Endothelial cell of umbilical vein (primary cell): ENCODE results near the gene RTCA. TPM values are rescaled to one million over a fixed set of nuclear protein-coding genes. Genes with fewer than 3 reads are reported as not detected.

Experiments
- BruUV-seq: library from RNA; stranded (reverse); fragments of 400-500 nt; replicated peaks from 2 replicates; lab custom pipeline; 2021; lab: Mats Ljungman, UMichigan
- CTCF ChIA-PET: fragments of 300-600, 350-600 bp; sonication (Branson Sonifier 250); formaldehyde crosslinking; loops from one replicate; lab custom pipeline; 2021; ENCODE audit warnings: antibody characterized with exemption, inconsistent platforms; lab: Charles Lee
- POLR2A ChIA-PET: fragments of 300-600, 350-600 bp; sonication (Branson Sonifier 250); formaldehyde crosslinking; loops from one replicate; lab custom pipeline; 2021; ENCODE audit warnings: antibody characterized with exemption, inconsistent platforms; lab: Charles Lee
- DNase-seq: peaks from one replicate; pipeline ENCODE4 v3.0.0-alpha.2; 2011; ENCODE audit warnings: low read depth, low spot score
- FAIRE-seq: peaks from 2 replicates; lab custom pipeline; 2011; peaks lifted over from hg19 to GRCh38; lab: Jason Lieb, UNC
- H2AFZ ChIP-seq: 2 replicates; pipeline ENCODE4 v1.6.0; 2012; ENCODE audit warnings: low read depth, low read length, control low read depth, inconsistent platforms
- H3K27ac ChIP-seq: 2 replicates; pipeline ENCODE4 v1.5.1; 2011; ENCODE audit warnings: low read depth, mild to moderate bottlenecking, control low read depth, low read length, moderate library complexity; ENCODE audit not compliant: insufficient read depth
- H3K27me3 ChIP-seq, 2 experiments: 2 replicates each; pipeline versions ENCODE4 v1.6.0 to v1.6.1; 2011; ENCODE audit warnings: low read length in 2 of 2, mixed read lengths in 1 of 2; ENCODE audit not compliant: control insufficient read depth in 2 of 2, insufficient read depth in 2 of 2
- H3K36me3 ChIP-seq, 2 experiments: 2 replicates in 1 of 2; 3 replicates in 1 of 2; pipeline ENCODE4 v1.5.1; 2011; ENCODE audit warnings: low read length in 2 of 2, mild to moderate bottlenecking in 1 of 2, moderate library complexity in 1 of 2; ENCODE audit not compliant: control insufficient read depth in 2 of 2, insufficient read depth in 2 of 2; ENCODE audit errors: extremely low read depth in 1 of 2
- H3K4me1 ChIP-seq: 3 replicates; pipeline ENCODE4 v1.5.1; 2011; ENCODE audit warnings: mild to moderate bottlenecking, low read length; ENCODE audit not compliant: control insufficient read depth, insufficient read depth; ENCODE audit errors: extremely low read depth
- H3K4me2 ChIP-seq: 2 replicates; pipeline ENCODE4 v1.6.1; 2011; ENCODE audit warnings: low read length, control low read depth, mixed read lengths; ENCODE audit not compliant: insufficient read depth
- H3K4me3 ChIP-seq, 3 experiments: fragments of 200-600 bp in 1 of 3; sonication (generic), shearing (Covaris generic) in 1 of 3; replicated peaks in 1 of 3; 2 replicates each; pipeline ENCODE4 v1.5.1; 2011 to 2016; ENCODE audit warnings: control low read depth in 3 of 3, low read length in 3 of 3, mild to moderate bottlenecking in 2 of 3, inconsistent platforms in 1 of 3, low read depth in 1 of 3, moderate library complexity in 1 of 3; ENCODE audit not compliant: insufficient read depth in 1 of 3
- H3K79me2 ChIP-seq: 2 replicates; pipeline ENCODE4 v1.6.0; 2012; ENCODE audit warnings: low read length, inconsistent platforms; ENCODE audit not compliant: control insufficient read depth, insufficient read depth
- H3K9ac ChIP-seq: replicated peaks from 2 replicates; pipeline ENCODE3; 2011; ENCODE audit warnings: low read length, control low read depth; ENCODE audit not compliant: insufficient read depth; ENCODE audit errors: extremely low read depth
- H3K9me1 ChIP-seq: replicated peaks from 3 replicates; pipeline ENCODE4 v1.6.0; 2011; ENCODE audit warnings: mild to moderate bottlenecking, low read length; ENCODE audit not compliant: control insufficient read depth, insufficient read depth; ENCODE audit errors: extremely low read depth
- H3K9me3 ChIP-seq: replicated peaks from 2 replicates; pipeline ENCODE4 v1.5.1; 2012; ENCODE audit warnings: low read length, inconsistent platforms; ENCODE audit not compliant: control insufficient read depth, insufficient read depth
- H4K20me1 ChIP-seq: replicated peaks from 2 replicates; pipeline ENCODE3; 2011; ENCODE audit warnings: mild to moderate bottlenecking, low read length; ENCODE audit not compliant: control insufficient read depth, insufficient read depth; ENCODE audit errors: extremely low read depth
- EZH2 ChIP-seq: IDR thresholded peaks from 2 replicates; pipeline ENCODE4 v1.6.1; 2012; ENCODE audit warnings: borderline replicate concordance, low read depth, mild to moderate bottlenecking, moderate library complexity, low read length, inconsistent platforms; ENCODE audit not compliant: severe bottlenecking
- FOS ChIP-seq: IDR thresholded peaks from 2 replicates; pipeline ENCODE4 v1.6.1; 2011; ENCODE audit warnings: mild to moderate bottlenecking, low read length, moderate library complexity, borderline replicate concordance; ENCODE audit not compliant: insufficient read depth
- GATA2 ChIP-seq: IDR thresholded peaks from 2 replicates; pipeline ENCODE4 v1.7.0; 2011; ENCODE audit warnings: low read depth, mild to moderate bottlenecking, moderate library complexity, mixed read lengths, low read length; ENCODE audit not compliant: insufficient read length, insufficient read depth
- JUN ChIP-seq: IDR thresholded peaks from 2 replicates; pipeline ENCODE4 v1.6.1; 2011; ENCODE audit warnings: borderline replicate concordance, low read depth; ENCODE audit not compliant: insufficient read length, insufficient read depth
- MYC ChIP-seq: IDR thresholded peaks from one replicate; pipeline ENCODE4 v1.6.1; 2011; ENCODE audit warnings: mild to moderate bottlenecking, low read depth, low read length
- POLR2A ChIP-seq: IDR thresholded peaks from 2 replicates; pipeline ENCODE4 v1.6.1; 2012; ENCODE audit warnings: low read depth, mild to moderate bottlenecking, control low read depth, low read length
- POLR2AphosphoS5 ChIP-seq: IDR thresholded peaks from 2 replicates; pipeline ENCODE4 v1.6.1; 2012; ENCODE audit warnings: low read depth, mild to moderate bottlenecking, control low read depth, low read length, moderate library complexity; ENCODE audit not compliant: insufficient read depth
- dilution Hi-C: fragments of 300-500 bp; cut with MboI; formaldehyde crosslinking; loops from one replicate; pipeline ENCODE4 v1.15.0; 2019; ENCODE audit warnings: low sequenced_read_pairs; ENCODE audit not compliant: extremely low pct_ligation_motif_present
- intact Hi-C: fragments of 100-400 bp; cut with micrococcal nuclease; formaldehyde crosslinking; loops from one replicate; pipeline ENCODE4 v1.10.0; 2022
- polyA plus RNA-seq, 4 experiments: library from polyadenylated mRNA; depleted of rRNA in 3 of 4; stranded (reverse) in 3 of 4; unstranded in 1 of 4; fragments of >200 nt; gene quantifications; 2 replicates each; pipeline versions ENCODE4 v1.2.1 to v1.2.3, GENCODE V29; 2011 to 2012; ENCODE audit warnings: missing spikeins in 1 of 4
- total RNA-seq: library from RNA; stranded (reverse); gene quantifications from 2 replicates; pipeline ENCODE4 v1.2.3, GENCODE V29; 2021
- TF ChIP-seq, protein P1 (sequence below): IDR thresholded peaks from 2 replicates; pipeline ENCODE4 v1.6.1; 2011; ENCODE audit not compliant: insufficient read depth, insufficient read length
- TF ChIP-seq, protein P2 (sequence below), 2 donors: IDR thresholded peaks; 1 replicate in 1 of 2; 2 replicates in 1 of 2; pipeline ENCODE4 v1.5.1; 2011; ENCODE audit warnings: low read length in 2 of 2, mild to moderate bottlenecking in 2 of 2, moderate library complexity in 2 of 2, control low read depth in 1 of 2, inconsistent platforms in 1 of 2, low read depth in 1 of 2; ENCODE audit not compliant: insufficient read depth in 1 of 2; ENCODE audit errors: extremely low read depth in 1 of 2

RTCA gene
- total and polyA plus RNA-seq, 2 donors (not counting 3 experiments of a cell fraction or from before 2014, with no cell fraction given) = 20.3 to 46.6 TPM

DNA sequence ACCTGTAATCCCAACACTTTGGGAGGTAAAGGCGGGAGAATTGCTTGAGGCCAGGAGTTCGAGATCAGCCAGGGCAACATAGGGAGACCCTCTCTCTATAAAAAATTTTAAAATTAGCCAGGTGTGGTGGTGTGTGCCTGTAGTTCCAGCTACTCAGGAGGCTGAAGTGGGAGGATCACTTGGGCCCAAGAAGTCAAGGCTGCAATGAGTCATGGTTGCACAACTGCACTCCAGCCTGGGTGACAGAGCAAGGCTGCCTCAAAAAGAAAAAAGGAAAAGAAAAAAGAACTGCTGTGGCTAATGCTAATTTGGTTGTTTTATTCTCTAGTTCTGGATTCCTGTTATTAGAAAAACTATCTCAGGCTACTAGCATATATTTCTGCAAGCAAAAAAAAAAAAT lies 46.1 kb upstream of the RTCA start:
- Histone ChIP-seq H3K79me2 (no peaks in the 10 kb centered on the region), H2AFZ (no peak overlapping the region), H4K20me1 (no peaks in the 10 kb centered on the region), H3K36me3 (peaks cover 3 to 4% of the 10 kb centered on the region in 2 experiments), H3K27me3 (no peaks in the 10 kb centered on the region), H3K9me3 (no peaks in the 10 kb centered on the region), H3K9me1 (no peaks in the 10 kb centered on the region), H3K27ac (no peak overlapping the region), H3K9ac (no peak overlapping the region), H3K4me2 (no peak overlapping the region), H3K4me1 (no peaks in the 10 kb centered on the region), H3K4me3 (no peak overlapping the region)
- BruUV-seq = no TSS peak
- CTCF ChIA-PET = no interaction called here
- no peak for DNase-seq
- POLR2A ChIA-PET = no interaction called here
- dilution Hi-C loops = no loop called here
- TF ChIP-seq FOS = no peak
- no peak for TF ChIP-seq EZH2
- no peak for TF ChIP-seq GATA2
- TF ChIP-seq MYC = no peak
- TF ChIP-seq JUN = no peak
- TF ChIP-seq, protein P1, sequence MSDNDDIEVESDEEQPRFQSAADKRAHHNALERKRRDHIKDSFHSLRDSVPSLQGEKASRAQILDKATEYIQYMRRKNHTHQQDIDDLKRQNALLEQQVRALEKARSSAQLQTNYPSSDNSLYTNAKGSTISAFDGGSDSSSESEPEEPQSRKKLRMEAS = no peak
- no peak for TF ChIP-seq POLR2A
- no peak for TF ChIP-seq POLR2AphosphoS5
- TF ChIP-seq, protein P2, sequence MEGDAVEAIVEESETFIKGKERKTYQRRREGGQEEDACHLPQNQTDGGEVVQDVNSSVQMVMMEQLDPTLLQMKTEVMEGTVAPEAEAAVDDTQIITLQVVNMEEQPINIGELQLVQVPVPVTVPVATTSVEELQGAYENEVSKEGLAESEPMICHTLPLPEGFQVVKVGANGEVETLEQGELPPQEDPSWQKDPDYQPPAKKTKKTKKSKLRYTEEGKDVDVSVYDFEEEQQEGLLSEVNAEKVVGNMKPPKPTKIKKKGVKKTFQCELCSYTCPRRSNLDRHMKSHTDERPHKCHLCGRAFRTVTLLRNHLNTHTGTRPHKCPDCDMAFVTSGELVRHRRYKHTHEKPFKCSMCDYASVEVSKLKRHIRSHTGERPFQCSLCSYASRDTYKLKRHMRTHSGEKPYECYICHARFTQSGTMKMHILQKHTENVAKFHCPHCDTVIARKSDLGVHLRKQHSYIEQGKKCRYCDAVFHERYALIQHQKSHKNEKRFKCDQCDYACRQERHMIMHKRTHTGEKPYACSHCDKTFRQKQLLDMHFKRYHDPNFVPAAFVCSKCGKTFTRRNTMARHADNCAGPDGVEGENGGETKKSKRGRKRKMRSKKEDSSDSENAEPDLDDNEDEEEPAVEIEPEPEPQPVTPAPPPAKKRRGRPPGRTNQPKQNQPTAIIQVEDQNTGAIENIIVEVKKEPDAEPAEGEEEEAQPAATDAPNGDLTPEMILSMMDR (IDR thresholded peaks at IDR 0.05; ENCODE audit: extremely low read depth in 1 of 2, insufficient read depth in 1 of 2, low read depth in 1 of 2, low read length in 2 of 2) = no peak
- FAIRE-seq = no peak
- intact Hi-C loops = loop anchor here (10.0 kb wide), 1 partner anchor 55 kb away; no protein-coding TSS in a partner anchor
